ENCODE results near the gene INPP5A. TPM values are rescaled to one million over a fixed set of nuclear protein-coding genes. Genes with fewer than 3 reads are reported as not detected.

INPP5A gene
- total and polyA plus RNA-seq, 9 of the 15 experiments (the other 6 are each of a cell fraction or from before 2014, with no cell fraction given) = 0.66 to 11.6 (median 7.7) TPM

DNA sequence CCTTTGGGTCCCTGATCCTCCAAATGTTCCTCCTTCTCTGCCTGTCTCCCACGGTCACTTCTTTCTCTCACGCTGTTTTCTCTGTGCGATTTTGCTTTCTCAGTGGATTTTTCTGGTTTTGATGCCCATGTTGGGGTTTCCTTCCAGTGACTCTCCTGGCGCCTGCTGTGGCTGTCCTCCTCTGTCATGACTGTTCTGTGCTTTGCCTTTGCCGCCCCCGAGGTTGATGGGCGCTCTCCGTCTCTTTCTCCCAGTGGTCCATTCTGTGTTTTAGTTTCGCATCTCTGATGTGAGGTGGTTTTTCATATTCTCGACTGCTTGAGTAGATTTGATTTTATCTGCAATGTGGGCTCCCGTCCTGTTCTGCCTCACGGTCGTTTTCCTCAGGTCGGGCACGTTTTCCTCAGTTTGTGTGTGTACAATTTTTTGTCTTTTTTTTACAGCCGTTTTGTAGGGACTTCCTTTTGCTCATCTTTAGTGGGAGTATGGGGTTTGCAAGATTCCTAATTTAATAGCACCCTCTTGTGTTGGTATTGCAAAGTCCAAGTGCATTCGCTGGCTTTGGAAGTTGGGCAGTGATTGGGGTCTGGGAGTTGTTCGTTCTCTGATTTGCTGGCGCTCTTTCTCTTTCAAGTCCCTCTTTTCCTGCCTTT, 100.0 kb downstream of the INPP5A start (continued):
- TF ChIP-seq, protein P1, sequence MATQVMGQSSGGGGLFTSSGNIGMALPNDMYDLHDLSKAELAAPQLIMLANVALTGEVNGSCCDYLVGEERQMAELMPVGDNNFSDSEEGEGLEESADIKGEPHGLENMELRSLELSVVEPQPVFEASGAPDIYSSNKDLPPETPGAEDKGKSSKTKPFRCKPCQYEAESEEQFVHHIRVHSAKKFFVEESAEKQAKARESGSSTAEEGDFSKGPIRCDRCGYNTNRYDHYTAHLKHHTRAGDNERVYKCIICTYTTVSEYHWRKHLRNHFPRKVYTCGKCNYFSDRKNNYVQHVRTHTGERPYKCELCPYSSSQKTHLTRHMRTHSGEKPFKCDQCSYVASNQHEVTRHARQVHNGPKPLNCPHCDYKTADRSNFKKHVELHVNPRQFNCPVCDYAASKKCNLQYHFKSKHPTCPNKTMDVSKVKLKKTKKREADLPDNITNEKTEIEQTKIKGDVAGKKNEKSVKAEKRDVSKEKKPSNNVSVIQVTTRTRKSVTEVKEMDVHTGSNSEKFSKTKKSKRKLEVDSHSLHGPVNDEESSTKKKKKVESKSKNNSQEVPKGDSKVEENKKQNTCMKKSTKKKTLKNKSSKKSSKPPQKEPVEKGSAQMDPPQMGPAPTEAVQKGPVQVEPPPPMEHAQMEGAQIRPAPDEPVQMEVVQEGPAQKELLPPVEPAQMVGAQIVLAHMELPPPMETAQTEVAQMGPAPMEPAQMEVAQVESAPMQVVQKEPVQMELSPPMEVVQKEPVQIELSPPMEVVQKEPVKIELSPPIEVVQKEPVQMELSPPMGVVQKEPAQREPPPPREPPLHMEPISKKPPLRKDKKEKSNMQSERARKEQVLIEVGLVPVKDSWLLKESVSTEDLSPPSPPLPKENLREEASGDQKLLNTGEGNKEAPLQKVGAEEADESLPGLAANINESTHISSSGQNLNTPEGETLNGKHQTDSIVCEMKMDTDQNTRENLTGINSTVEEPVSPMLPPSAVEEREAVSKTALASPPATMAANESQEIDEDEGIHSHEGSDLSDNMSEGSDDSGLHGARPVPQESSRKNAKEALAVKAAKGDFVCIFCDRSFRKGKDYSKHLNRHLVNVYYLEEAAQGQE (IDR thresholded peaks at IDR 0.05; ENCODE audit: borderline replicate concordance) = peak; percentile 71; the same call in 1 of the 2 replicates
- TF ChIP-seq, protein P1 (CRISPR knock-in tag; IDR thresholded peaks at IDR 0.05; ENCODE audit: low read depth) = no peak
- TF ChIP-seq, protein P2, sequence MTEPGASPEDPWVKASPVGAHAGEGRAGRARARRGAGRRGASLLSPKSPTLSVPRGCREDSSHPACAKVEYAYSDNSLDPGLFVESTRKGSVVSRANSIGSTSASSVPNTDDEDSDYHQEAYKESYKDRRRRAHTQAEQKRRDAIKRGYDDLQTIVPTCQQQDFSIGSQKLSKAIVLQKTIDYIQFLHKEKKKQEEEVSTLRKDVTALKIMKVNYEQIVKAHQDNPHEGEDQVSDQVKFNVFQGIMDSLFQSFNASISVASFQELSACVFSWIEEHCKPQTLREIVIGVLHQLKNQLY (CRISPR knock-in tag; conservative IDR thresholded peaks at IDR 0.05) = no peak
- TF ChIP-seq CXXC5 (CRISPR knock-in tag; IDR thresholded peaks at IDR 0.05) = no peak
- no peak for TF ChIP-seq NCOR1 (IDR thresholded peaks at IDR 0.05)
- no peak for TF ChIP-seq SNRNP70 (optimal IDR thresholded peaks at IDR 0.05; ENCODE audit: low read depth, low read length)
- TF ChIP-seq, protein P3, sequence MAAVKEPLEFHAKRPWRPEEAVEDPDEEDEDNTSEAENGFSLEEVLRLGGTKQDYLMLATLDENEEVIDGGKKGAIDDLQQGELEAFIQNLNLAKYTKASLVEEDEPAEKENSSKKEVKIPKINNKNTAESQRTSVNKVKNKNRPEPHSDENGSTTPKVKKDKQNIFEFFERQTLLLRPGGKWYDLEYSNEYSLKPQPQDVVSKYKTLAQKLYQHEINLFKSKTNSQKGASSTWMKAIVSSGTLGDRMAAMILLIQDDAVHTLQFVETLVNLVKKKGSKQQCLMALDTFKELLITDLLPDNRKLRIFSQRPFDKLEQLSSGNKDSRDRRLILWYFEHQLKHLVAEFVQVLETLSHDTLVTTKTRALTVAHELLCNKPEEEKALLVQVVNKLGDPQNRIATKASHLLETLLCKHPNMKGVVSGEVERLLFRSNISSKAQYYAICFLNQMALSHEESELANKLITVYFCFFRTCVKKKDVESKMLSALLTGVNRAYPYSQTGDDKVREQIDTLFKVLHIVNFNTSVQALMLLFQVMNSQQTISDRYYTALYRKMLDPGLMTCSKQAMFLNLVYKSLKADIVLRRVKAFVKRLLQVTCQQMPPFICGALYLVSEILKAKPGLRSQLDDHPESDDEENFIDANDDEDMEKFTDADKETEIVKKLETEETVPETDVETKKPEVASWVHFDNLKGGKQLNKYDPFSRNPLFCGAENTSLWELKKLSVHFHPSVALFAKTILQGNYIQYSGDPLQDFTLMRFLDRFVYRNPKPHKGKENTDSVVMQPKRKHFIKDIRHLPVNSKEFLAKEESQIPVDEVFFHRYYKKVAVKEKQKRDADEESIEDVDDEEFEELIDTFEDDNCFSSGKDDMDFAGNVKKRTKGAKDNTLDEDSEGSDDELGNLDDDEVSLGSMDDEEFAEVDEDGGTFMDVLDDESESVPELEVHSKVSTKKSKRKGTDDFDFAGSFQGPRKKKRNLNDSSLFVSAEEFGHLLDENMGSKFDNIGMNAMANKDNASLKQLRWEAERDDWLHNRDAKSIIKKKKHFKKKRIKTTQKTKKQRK (IDR thresholded peaks at IDR 0.05; ENCODE audit: borderline replicate concordance, low read depth, low read length) = no peak
- TF ChIP-seq, protein P4, sequence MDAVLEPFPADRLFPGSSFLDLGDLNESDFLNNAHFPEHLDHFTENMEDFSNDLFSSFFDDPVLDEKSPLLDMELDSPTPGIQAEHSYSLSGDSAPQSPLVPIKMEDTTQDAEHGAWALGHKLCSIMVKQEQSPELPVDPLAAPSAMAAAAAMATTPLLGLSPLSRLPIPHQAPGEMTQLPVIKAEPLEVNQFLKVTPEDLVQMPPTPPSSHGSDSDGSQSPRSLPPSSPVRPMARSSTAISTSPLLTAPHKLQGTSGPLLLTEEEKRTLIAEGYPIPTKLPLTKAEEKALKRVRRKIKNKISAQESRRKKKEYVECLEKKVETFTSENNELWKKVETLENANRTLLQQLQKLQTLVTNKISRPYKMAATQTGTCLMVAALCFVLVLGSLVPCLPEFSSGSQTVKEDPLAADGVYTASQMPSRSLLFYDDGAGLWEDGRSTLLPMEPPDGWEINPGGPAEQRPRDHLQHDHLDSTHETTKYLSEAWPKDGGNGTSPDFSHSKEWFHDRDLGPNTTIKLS (IDR thresholded peaks at IDR 0.05; ENCODE audit: borderline replicate concordance, low read depth) = no peak
- TF ChIP-seq ARID2 (IDR thresholded peaks at IDR 0.05) = peak; percentile 44; the same call in 1 of the 2 replicates
- peak; percentile 74 to 79 for TF ChIP-seq RAD21 (CRISPR knock-in tag; conservative IDR thresholded peaks at IDR 0.05 in 1 of 2, IDR thresholded peaks at IDR 0.05 in 1 of 2)
- no peak for TF ChIP-seq ZNF12 (CRISPR knock-in tag; IDR thresholded peaks at IDR 0.05)
- no peak for TF ChIP-seq L3MBTL2 (IDR thresholded peaks at IDR 0.05)
- no peak for TF ChIP-seq CTBP1 (IDR thresholded peaks at IDR 0.05; ENCODE audit: borderline replicate concordance)

Data from K562 (cell line).